PC-9 (cell line): Measurements from ENCODE around the gene ABCC6. TPM values are rescaled to one million over a fixed set of nuclear protein-coding genes. Genes with fewer than 3 reads are reported as not detected.
"Not testable (repeated sequence)": the region's sequence is repeated elsewhere in the genome, so short reads cannot be mapped to it uniquely, and the experiment has no call there.

Experiments used
- BruUV-seq: library from RNA; stranded (reverse); fragments of 400-500 nt; replicated peaks from 2 replicates; lab custom pipeline; 2021; lab: Mats Ljungman, UMichigan
- CTCF ChIA-PET: fragments of 300-600 bp; sonication (Branson Sonifier 250); formaldehyde crosslinking; loops from one replicate; lab custom pipeline; 2022; ENCODE audit warnings: antibody characterized with exemption; lab: Charles Lee
- POLR2A ChIA-PET: fragments of 300-600 bp; sonication (Branson Sonifier 250); formaldehyde crosslinking; loops from one replicate; lab custom pipeline; 2022; ENCODE audit warnings: antibody characterized with exemption; ENCODE audit not compliant: unreplicated experiment; lab: Charles Lee
- DNase-seq, 2 experiments: peaks; one replicate each; pipeline versions ENCODE4 v3.0.0 to v3.0.0-alpha.2; 2015 to 2022; ENCODE audit warnings: mixed read lengths in 1 of 2
- H2AFZ ChIP-seq: fragments of 200-600 bp; sonication (generic); 2 replicates; pipeline ENCODE4 v1.8.1; 2017; ENCODE audit warnings: antibody characterized with exemption
- H3F3A ChIP-seq: fragments of 200-600 bp; sonication (generic); 2 replicates; pipeline ENCODE4 v1.8.1; 2017; ENCODE audit warnings: antibody characterized with exemption, mild to moderate bottlenecking, low read depth; ENCODE audit not compliant: insufficient read depth
- H3K27ac ChIP-seq: fragments of 200-600 bp; sonication (generic); 2 replicates; pipeline ENCODE4 v1.6.1; 2016; ENCODE audit warnings: mixed run types
- H3K27me3 ChIP-seq: fragments of 200-600 bp; sonication (generic); 2 replicates; pipeline ENCODE4 v1.6.1; 2016; ENCODE audit warnings: low read depth, mixed run types; ENCODE audit not compliant: insufficient read depth
- H3K36me3 ChIP-seq: fragments of 200-600 bp; sonication (generic); 2 replicates; pipeline ENCODE4 v1.6.1; 2016; ENCODE audit warnings: low read depth, mixed run types
- H3K4me1 ChIP-seq: fragments of 200-600 bp; sonication (generic); replicated peaks from 2 replicates; pipeline ENCODE4 v1.6.1; 2016; ENCODE audit warnings: mixed run types; ENCODE audit not compliant: insufficient read depth
- H3K4me2 ChIP-seq: fragments of 200-600 bp; sonication (generic); 2 replicates; pipeline ENCODE4 v1.6.1; 2017; ENCODE audit warnings: mixed run types
- H3K4me3 ChIP-seq: fragments of 200-600 bp; sonication (generic); 2 replicates; pipeline ENCODE4 v1.6.1; 2016; ENCODE audit warnings: mixed run types
- H3K79me2 ChIP-seq: fragments of 200-600 bp; sonication (generic); 2 replicates; pipeline ENCODE4 v1.6.1; 2017; ENCODE audit warnings: low read depth, mixed run types
- H3K9me2 ChIP-seq: fragments of 200-600 bp; sonication (generic); 2 replicates; pipeline ENCODE4 v1.8.1; 2017; ENCODE audit warnings: mild to moderate bottlenecking; ENCODE audit not compliant: insufficient read depth
- H3K9me3 ChIP-seq: fragments of 200-600 bp; sonication (generic); 2 replicates; pipeline ENCODE4 v1.8.1; 2016; ENCODE audit warnings: low read depth; ENCODE audit not compliant: insufficient read depth
- H4K20me1 ChIP-seq: fragments of 200-600 bp; sonication (generic); 2 replicates; pipeline ENCODE4 v1.8.1; 2017; ENCODE audit not compliant: insufficient read depth
- CTCF ChIP-seq: fragments of 200-600 bp; sonication (generic); conservative IDR thresholded peaks from 2 replicates; pipeline ENCODE4 v1.6.1; 2017; ENCODE audit warnings: mixed run types, antibody characterized with exemption, mild to moderate bottlenecking, moderate library complexity
- EZH2 ChIP-seq: fragments of 200-600 bp; sonication (generic); IDR thresholded peaks from 2 replicates; pipeline ENCODE4 v1.8.0; 2017; ENCODE audit warnings: antibody characterized with exemption, low read depth
- intact Hi-C: fragments of 100-400 bp; cut with micrococcal nuclease; formaldehyde crosslinking; loops from one replicate; pipeline ENCODE4 v1.10.0; 2022; ENCODE audit not compliant: unreplicated experiment
- total RNA-seq: library from RNA; stranded (reverse); gene quantifications from 2 replicates; pipeline ENCODE4 v1.2.3, GENCODE V29; 2021

ABCC6 gene
- total RNA-seq, 1 experiment from 2014 or later = 2.8 TPM

GRCh38 chr16:16157166-16157565 is 66.1 kb downstream of the ABCC6 start:
- peaks cover 2% of the 10 kb centered on the region; the same call in 1 of the 2 replicates for H3F3A ChIP-seq
- no peaks in the 10 kb centered on the region; the same call in 1 of the 2 replicates for H3K9me3 ChIP-seq
- no peak overlapping the region for H2AFZ ChIP-seq
- H3K4me2 ChIP-seq = no peak overlapping the region
- H3K4me1 ChIP-seq = no peaks in the 10 kb centered on the region
- no peak for DNase-seq
- BruUV-seq = no TSS peak
- CTCF ChIA-PET = no interaction called here
- no peak overlapping the region for H3K27ac ChIP-seq
- H3K36me3 ChIP-seq = no peaks in the 10 kb centered on the region
- POLR2A ChIA-PET = no interaction called here
- no peak overlapping the region for H3K4me3 ChIP-seq
- no peaks in the 10 kb centered on the region; the same call in 1 of the 2 replicates for H4K20me1 ChIP-seq
- TF ChIP-seq CTCF (no peak), EZH2 (no peak)
- no peaks in the 10 kb centered on the region for H3K27me3 ChIP-seq
- intact Hi-C loops = no loop called here
- H3K79me2 ChIP-seq = no peaks in the 10 kb centered on the region
- no peaks in the 10 kb centered on the region for H3K9me2 ChIP-seq

- Histone ChIP-seq H3K4me2 (no peak overlapping the region), H3K9me2 (no peaks in the 10 kb centered on the region), H3F3A (peaks cover 17% of the 10 kb centered on the region; the same call in 1 of the 2 replicates), H3K4me3 (no peak overlapping the region), H3K79me2 (no peaks in the 10 kb centered on the region), H4K20me1 (peaks cover 7% of the 10 kb centered on the region), H3K27ac (no peak overlapping the region), H3K4me1 (no peaks in the 10 kb centered on the region), H3K27me3 (no peaks in the 10 kb centered on the region), H2AFZ (no peak overlapping the region), H3K36me3 (no peaks in the 10 kb centered on the region), H3K9me3 (no peaks in the 10 kb centered on the region; the same call in 1 of the 2 replicates)
- TF ChIP-seq EZH2 (no peak), CTCF (no peak)
- DNase-seq = no peak
- intact Hi-C loops = no loop called here
- CTCF ChIA-PET = no interaction called here
- POLR2A ChIA-PET = no interaction called here
- no TSS peak for BruUV-seq
Measured at GRCh38 chr16:16155234-16155633, 68.1 kb downstream of the ABCC6 start.

- CTCF ChIA-PET = no interaction called here
- Histone ChIP-seq H3K4me2 (no peak overlapping the region), H3K9me3 (no peaks in the 10 kb centered on the region; the same call in 1 of the 2 replicates), H2AFZ (no peak overlapping the region), H4K20me1 (peaks cover 7% of the 10 kb centered on the region), H3K4me3 (no peak overlapping the region), H3K27ac (no peak overlapping the region), H3K27me3 (no peaks in the 10 kb centered on the region), H3K4me1 (no peaks in the 10 kb centered on the region), H3K9me2 (no peaks in the 10 kb centered on the region), H3K79me2 (no peaks in the 10 kb centered on the region), H3F3A (peaks cover 17% of the 10 kb centered on the region; the same call in 1 of the 2 replicates), H3K36me3 (no peaks in the 10 kb centered on the region)
- intact Hi-C loops = no loop called here
- DNase-seq = no peak
- BruUV-seq = no TSS peak
- TF ChIP-seq CTCF (no peak), EZH2 (no peak)
- POLR2A ChIA-PET = interaction anchor here (0.7 kb wide), 1 partner anchor 749 kb away, joined by 4 read pairs; no protein-coding TSS in a partner anchor
Measured at GRCh38 chr16:16154281-16154951, 68.9 kb downstream of the ABCC6 start.

GRCh38 chr16:16153000-16153399 is 70.3 kb downstream of the ABCC6 start:
- H3K79me2 ChIP-seq, intact Hi-C loops, H3K27me3 ChIP-seq, BruUV-seq, POLR2A ChIA-PET, H3K36me3 ChIP-seq, H3K9me2 ChIP-seq, DNase-seq, H3K4me3 ChIP-seq, H3K4me1 ChIP-seq, H3K9me3 ChIP-seq, H3K27ac ChIP-seq, H4K20me1 ChIP-seq, H3K4me2 ChIP-seq, CTCF ChIA-PET, H2AFZ ChIP-seq: not testable (repeated sequence)
- peaks cover 22% of the 10 kb centered on the region; the same call in 1 of the 2 replicates for H3F3A ChIP-seq
